LNCAP (cell line): Measurements from ENCODE around the gene TRDMT1.

ENCODE experiments used
- TF ChIP-seq, protein P1 (sequence below): fragments of 450-650 bp; IDR thresholded peaks from 2 replicates; pipeline ENCODE4 v1.5.1; 2017; ENCODE audit warnings: mild to moderate bottlenecking

TRDMT1 gene

GRCh38 chr10:17220652-17221100 is 19.2 kb upstream of the TRDMT1 start:
- TF ChIP-seq, protein P1, sequence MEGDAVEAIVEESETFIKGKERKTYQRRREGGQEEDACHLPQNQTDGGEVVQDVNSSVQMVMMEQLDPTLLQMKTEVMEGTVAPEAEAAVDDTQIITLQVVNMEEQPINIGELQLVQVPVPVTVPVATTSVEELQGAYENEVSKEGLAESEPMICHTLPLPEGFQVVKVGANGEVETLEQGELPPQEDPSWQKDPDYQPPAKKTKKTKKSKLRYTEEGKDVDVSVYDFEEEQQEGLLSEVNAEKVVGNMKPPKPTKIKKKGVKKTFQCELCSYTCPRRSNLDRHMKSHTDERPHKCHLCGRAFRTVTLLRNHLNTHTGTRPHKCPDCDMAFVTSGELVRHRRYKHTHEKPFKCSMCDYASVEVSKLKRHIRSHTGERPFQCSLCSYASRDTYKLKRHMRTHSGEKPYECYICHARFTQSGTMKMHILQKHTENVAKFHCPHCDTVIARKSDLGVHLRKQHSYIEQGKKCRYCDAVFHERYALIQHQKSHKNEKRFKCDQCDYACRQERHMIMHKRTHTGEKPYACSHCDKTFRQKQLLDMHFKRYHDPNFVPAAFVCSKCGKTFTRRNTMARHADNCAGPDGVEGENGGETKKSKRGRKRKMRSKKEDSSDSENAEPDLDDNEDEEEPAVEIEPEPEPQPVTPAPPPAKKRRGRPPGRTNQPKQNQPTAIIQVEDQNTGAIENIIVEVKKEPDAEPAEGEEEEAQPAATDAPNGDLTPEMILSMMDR, result no peak

DNA sequence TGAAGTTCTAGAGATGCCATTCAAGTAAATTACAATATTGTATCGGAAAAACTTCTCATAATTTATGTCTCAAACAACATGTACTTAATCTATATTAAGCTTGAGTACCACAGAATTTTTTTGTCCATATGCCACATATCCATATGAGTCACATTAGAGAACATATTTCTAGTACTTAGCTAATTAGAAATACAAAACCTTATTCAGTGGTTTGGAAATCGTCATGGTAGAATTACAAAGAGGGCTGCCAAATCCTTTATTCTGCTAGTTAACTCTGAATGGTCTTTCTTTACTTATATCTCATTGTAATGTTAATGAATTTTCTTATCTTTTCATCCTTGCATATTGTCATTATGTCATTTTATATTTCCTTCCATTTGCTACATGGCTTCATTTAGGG is 17.6 kb upstream of the TRDMT1 start:
- TF ChIP-seq, protein P1, result no peak

DNA sequence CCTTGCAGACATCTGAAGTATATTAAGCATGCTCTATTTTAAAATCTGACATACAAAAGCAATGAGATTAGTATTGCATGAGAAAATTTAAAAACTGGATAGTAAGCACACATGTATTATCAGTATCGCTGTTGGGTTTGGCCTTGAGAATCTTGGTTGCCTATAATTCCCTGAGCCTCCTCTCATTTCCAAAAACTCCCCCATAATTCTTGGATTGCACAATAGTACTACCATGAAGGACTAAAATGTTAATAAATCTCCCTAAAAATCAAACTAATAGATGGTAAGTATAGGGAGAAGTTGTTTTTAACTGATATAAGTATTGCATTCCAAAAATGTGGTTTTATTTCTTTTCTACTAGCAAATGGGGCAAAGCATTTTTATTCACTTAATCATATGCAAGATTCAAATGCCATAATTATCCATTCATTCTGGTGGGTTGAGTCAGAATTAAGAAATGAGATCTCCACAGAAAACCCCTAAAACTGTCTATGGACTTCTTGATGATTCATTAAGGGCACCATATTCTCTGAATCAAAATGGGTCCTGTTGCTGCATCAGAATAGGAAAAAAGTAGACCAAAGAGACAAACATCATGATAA is 16.3 kb upstream of the TRDMT1 start:
- TF ChIP-seq, protein P1, result no peak

GRCh38 chr10:17216901-17217395 is 15.5 kb upstream of the TRDMT1 start:
- TF ChIP-seq, protein P1, result no peak

- TF ChIP-seq, protein P1, result no peak
Measured at GRCh38 chr10:17216217-17216900, 14.9 kb upstream of the TRDMT1 start.

DNA sequence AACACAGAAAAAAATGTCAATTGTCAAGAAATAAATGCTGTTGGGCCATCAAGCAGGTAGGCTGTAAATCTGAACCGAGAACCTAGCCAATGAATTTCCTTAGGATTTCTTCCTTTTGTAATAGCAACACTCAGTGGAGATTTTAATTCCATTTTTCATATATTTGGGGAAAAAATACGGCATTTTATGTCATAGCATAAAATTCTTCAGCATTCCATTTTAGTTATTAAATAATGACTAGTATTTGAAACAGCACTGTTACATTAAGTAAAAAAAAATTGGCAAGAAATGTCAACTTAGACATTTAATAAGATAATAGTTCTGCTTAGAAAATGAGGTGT is 14.3 kb upstream of the TRDMT1 start:
- TF ChIP-seq, protein P1, result no peak

- TF ChIP-seq, protein P1, result no peak
Measured at GRCh38 chr10:17214971-17215781, 13.7 kb upstream of the TRDMT1 start.
